ENCODE measurements around the gene PCNP.

GRCh38 chr3:101574388-101575112, 570 bp downstream of the PCNP start:
- TF ChIP-seq CTCF (IDR thresholded peaks at IDR 0.05) (no peak), POLR2A (IDR thresholded peaks at IDR 0.05) (no peak), POLR2AphosphoS5 (IDR thresholded peaks at IDR 0.05) (peak in 3 of 4 donors; percentile 25 to 34 (median 26))

All from sigmoid colon (tissue), 4 donors.